ENCODE data around the gene RNF220. TPM values are rescaled to one million over a fixed set of nuclear protein-coding genes. Genes with fewer than 3 reads are reported as not detected.

Gene RNF220
- total RNA-seq, 2 experiments from 2014 or later, result 72.3 to 78.3 TPM

DNA sequence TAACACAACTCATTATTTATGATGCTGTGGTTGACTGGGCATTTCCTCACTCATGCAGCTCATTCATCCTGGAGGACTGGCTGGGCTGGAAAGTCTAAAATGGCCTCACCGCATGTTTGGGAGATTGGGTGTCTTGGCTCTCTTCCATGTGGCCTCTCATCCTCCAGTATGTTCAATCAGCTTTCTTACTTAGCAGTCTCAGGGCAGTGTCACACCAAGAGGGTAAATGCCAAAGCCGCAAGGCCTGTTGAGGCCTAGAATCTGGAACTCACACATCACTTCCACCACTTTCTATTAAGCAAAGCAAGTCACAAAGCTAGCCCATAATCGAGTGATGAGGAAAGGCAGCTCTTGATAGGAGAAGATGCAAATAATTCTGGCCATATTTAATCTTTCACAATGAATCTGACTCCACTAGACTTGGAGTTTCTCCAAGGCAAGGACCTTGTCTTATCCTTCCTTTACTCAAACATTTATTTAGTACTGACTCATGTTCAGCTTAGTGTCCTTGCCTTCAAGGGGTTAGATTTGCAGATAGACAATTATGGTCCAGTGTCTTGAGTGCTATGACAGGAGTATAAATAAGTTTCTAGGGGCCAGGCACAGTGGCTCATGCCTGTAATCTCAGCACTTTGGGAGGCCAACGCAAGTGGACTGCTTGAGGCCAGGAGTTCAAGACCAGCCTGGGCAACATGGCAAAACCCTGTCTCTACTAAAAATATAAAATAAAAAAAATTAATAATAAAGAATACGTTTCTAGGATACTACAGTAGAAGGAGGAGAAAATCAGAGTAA lies 224.1 kb downstream of the RNF220 start:
- ChIA-PET POLR2A (no interaction called here), CTCF (interaction anchor here (0.6 to 1.1 kb wide), 2 partner anchors 24 to 1006 kb away, joined by 3 to 4 read pairs; no protein-coding TSS in a partner anchor)
- Mint-ChIP-seq H3K27me3 (no peaks in the 10 kb centered on the region), H3K9me3 (ENCODE audit: low read depth) (no peaks in the 10 kb centered on the region), H3K27ac (no peak overlapping the region), H3K4me3 (no peak overlapping the region), H3K4me1 (peaks cover 25% of the 10 kb centered on the region), H3K36me3 (ENCODE audit: low read depth) (peaks cover 11% of the 10 kb centered on the region)
- DNase-seq (no peak), ATAC-seq (no peak)
- intact Hi-C loops (cut with DNase I, micrococcal nuclease), result no loop called here

DNA sequence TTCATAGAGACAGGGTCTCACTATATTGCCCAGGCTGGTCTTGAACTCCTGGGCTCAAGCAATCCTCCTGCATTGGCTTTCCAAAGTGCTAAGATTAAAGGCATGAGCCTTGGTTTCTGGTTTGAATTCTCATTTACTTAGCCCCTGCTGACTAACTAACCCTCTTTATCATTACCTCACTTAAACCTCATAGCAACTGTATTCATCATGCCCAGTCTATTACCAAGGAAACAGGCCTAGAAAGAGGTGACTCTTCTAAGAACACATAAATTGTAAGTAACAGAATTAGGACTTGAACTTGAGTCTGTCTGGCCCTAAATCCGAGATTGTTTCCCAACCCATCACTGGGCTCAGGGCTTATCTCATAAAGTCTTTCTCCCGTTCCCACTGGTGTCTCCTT lies 225.1 kb downstream of the RNF220 start:
- intact Hi-C loops (cut with DNase I, micrococcal nuclease), result loop anchor here in 1 of 2 experiments (2.0 to 10.0 kb wide), 6 partner anchors 177 to 1265 kb away; partner anchors contain the start of genes ATP6V0B, BTBD19, DPH2 and DYNLT4
- peaks cover 20% of the 10 kb centered on the region for H3K36me3 Mint-ChIP-seq (ENCODE audit: low read depth)
- ChIA-PET POLR2A (no interaction called here), CTCF (no interaction called here)
- H3K9me3 Mint-ChIP-seq (ENCODE audit: low read depth), result no peaks in the 10 kb centered on the region
- H3K27me3 Mint-ChIP-seq, result no peaks in the 10 kb centered on the region
- H3K27ac Mint-ChIP-seq, result peak overlapping the region; percentile 97
- peak overlapping the region; percentile 86 for H3K4me3 Mint-ChIP-seq
- DNase-seq, result no peak
- peaks cover 34% of the 10 kb centered on the region for H3K4me1 Mint-ChIP-seq
- ATAC-seq, result no peak

DNA sequence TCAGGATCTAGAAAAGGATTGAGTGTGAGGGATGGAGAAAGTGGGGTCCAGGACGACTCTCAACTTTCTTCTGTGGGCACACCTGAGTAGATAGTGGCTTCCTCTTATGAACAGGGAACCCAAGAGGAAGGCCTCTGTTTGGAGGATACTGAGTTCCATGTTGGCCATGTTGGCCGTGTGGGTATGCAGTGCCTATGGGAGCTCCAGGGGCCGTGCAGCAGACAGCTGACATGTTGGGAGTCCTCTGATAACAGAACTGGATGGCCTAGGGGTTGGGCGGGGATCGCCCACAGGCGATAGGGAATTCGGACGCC lies 226.2 kb downstream of the RNF220 start:
- ChIA-PET POLR2A (interaction anchor here (0.6 to 2.4 kb wide), 11 partner anchors 11 to 1123 kb away, joined by 3 to 17 read pairs (median 5); partner anchors contain the start of genes ARMH1, RNU5D-1, RPS8 and TMEM53), CTCF (interaction anchor here (1.0 to 13.0 kb wide), 2 partner anchors 21 to 81 kb away, joined by 3 to 91 read pairs; no protein-coding TSS in a partner anchor)
- H3K9me3 Mint-ChIP-seq (ENCODE audit: low read depth), result no peaks in the 10 kb centered on the region
- ATAC-seq (peak; percentile 31), DNase-seq (no peak)
- peaks cover 40% of the 10 kb centered on the region for H3K4me1 Mint-ChIP-seq
- peak overlapping the region; percentile 97 for H3K27ac Mint-ChIP-seq
- H3K27me3 Mint-ChIP-seq, result no peaks in the 10 kb centered on the region
- peak overlapping the region; percentile 86 for H3K4me3 Mint-ChIP-seq
- peaks cover 32% of the 10 kb centered on the region for H3K36me3 Mint-ChIP-seq (ENCODE audit: low read depth)
- intact Hi-C loops (cut with DNase I, micrococcal nuclease), result loop anchor here in 1 of 2 experiments (1.0 to 10.0 kb wide), 10 partner anchors 176 to 1266 kb away; partner anchors contain the start of genes ATP6V0B, BTBD19, DMAP1 and DPH2

DNA sequence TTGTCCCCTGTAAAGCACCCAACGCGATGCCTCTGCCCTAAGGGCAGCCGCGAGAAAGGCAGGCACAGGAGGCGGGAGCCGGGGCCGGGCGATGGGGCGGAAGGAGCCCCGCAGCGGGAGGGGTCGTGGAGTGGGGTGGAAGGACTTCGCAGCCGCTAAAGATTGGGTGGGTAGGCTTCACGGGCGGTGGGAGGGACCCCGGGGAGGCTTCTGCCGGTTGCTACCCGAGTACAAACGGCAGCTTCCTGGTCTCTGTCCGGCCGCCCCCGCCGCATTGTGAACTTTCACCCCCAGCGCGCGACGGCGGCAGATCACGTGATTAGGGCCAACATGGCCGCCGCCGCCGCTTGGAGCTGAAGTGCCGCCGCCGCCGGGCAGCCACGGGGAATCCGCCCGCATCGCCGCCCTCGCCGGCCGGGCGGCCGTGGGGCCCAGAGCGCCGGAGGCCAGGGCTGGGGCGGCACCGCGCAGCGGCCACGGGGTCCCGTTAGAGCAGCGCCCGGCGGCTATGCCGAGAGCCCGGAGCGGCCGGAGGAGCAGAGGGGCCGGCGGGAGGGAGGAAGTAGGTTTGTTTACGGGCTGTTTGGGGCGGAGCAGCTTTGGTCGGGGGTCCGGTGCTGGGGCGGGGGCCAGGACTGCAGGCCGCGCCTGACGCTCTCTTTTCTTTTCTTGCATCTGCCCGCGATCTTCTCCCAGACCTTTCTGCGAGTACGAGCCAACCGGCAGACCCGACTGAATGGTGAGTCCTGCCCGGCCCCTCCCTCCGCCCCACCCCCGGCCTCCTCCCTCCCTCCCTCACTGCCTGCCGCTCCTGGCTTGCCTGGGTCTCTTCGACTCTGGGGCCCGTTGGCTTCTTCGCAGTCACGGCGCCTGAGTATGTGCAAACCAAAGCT lies 226.8 kb downstream of the RNF220 start:
- ChIA-PET POLR2A (interaction anchor here (0.6 to 2.4 kb wide), 14 partner anchors 10 to 734 kb away, joined by 3 to 17 read pairs (median 4); partner anchors contain the start of genes ARMH1, RNU5D-1, RPS8 and TMEM53), CTCF (interaction anchor here (0.6 to 13.0 kb wide), 5 partner anchors 20 to 982 kb away, joined by 3 to 91 read pairs (median 3); partner anchors contain the start of gene KDM4A)
- Mint-ChIP-seq H3K9me3 (ENCODE audit: low read depth) (no peaks in the 10 kb centered on the region), H3K36me3 (ENCODE audit: low read depth) (peaks cover 36% of the 10 kb centered on the region), H3K4me3 (peak overlapping the region; percentile 86), H3K4me1 (peaks cover 40% of the 10 kb centered on the region), H3K27me3 (no peaks in the 10 kb centered on the region), H3K27ac (peak overlapping the region; percentile 97)
- DNase-seq (peak; percentile 95), ATAC-seq (peak; percentile 81)
- intact Hi-C loops (cut with DNase I, micrococcal nuclease), result loop anchor here (1.0 to 10.0 kb wide), 13 partner anchors 42 to 1267 kb away; partner anchors contain the start of genes ARMH1 (in 2 of the 2), TMEM53 (in 2 of the 2), ATP6V0B (in 1 of the 2) and BTBD19 (in 1 of the 2)

GRCh38 chr1:44632598-44632997 lies 227.5 kb downstream of the RNF220 start:
- ATAC-seq (peak; percentile 11), DNase-seq (peak; percentile 21)
- Mint-ChIP-seq H3K4me1 (peaks cover 40% of the 10 kb centered on the region), H3K9me3 (ENCODE audit: low read depth) (no peaks in the 10 kb centered on the region), H3K27me3 (no peaks in the 10 kb centered on the region), H3K36me3 (ENCODE audit: low read depth) (peaks cover 40% of the 10 kb centered on the region), H3K27ac (peak overlapping the region; percentile 94), H3K4me3 (peak overlapping the region; percentile 86)
- CTCF ChIA-PET, result interaction anchor here (0.8 to 13.0 kb wide), 3 partner anchors 20 to 983 kb away, joined by 3 to 91 read pairs (median 3); partner anchors contain the start of gene KDM4A
- intact Hi-C loops (cut with DNase I, micrococcal nuclease), result loop anchor here (1.0 to 10.0 kb wide), 7 partner anchors 42 to 1268 kb away; partner anchors contain the start of genes ARMH1 (in 2 of the 2), TMEM53 (in 2 of the 2), ATP6V0B (in 1 of the 2) and BTBD19 (in 1 of the 2)
- POLR2A ChIA-PET, result interaction anchor here (1.0 to 2.4 kb wide), 7 partner anchors 9 to 187 kb away, joined by 3 to 17 read pairs (median 4); partner anchors contain the start of genes ARMH1 and TMEM53

DNA sequence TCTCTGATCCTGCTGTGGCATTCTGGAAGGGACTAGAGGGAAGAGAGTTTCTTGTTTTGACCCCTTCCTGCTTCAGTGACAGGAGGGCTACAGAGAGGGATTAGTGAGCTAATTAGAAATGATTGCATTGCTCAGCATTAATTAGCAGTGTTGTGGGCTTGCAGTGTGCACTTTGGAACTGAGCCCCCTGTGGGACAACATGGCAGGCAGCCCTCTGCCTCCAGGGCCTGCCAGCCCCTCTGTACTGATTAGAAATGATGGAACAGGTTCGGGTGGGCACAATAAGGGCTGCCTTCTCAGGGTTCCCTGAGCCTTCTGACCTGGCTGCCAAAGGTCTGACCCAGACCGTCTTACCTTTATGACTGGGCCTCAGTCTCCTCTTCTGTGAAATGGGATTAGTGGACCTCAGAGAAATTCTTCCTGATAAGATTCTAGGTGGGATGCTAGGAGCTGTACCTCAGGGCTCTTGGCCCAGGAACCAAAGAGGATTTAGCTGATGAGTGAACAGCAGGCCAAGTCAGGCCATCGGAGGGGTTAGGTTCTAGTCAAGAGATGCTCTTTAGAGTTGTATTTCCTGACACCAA lies 229.6 kb downstream of the RNF220 start:
- Mint-ChIP-seq H3K27me3 (no peaks in the 10 kb centered on the region), H3K4me3 (no peak overlapping the region), H3K36me3 (ENCODE audit: low read depth) (peaks cover 53% of the 10 kb centered on the region), H3K9me3 (ENCODE audit: low read depth) (no peaks in the 10 kb centered on the region), H3K27ac (peak overlapping the region; percentile 25), H3K4me1 (peaks cover 40% of the 10 kb centered on the region)
- intact Hi-C loops (cut with DNase I, micrococcal nuclease), result loop anchor here in 1 of 2 experiments (5.0 to 10.0 kb wide), 4 partner anchors 173 to 1270 kb away; partner anchors contain the start of genes ATP6V0B, BTBD19, DPH2 and DYNLT4
- ATAC-seq (no peak), DNase-seq (no peak)
- ChIA-PET POLR2A (interaction anchor here (0.9 to 1.4 kb wide), 4 partner anchors 13 to 185 kb away, joined by 3 to 4 read pairs (median 3); partner anchors contain the start of gene TMEM53), CTCF (interaction anchor here (0.7 to 13.0 kb wide), 6 partner anchors 12 to 372 kb away, joined by 3 to 91 read pairs (median 4); no protein-coding TSS in a partner anchor)

DNA sequence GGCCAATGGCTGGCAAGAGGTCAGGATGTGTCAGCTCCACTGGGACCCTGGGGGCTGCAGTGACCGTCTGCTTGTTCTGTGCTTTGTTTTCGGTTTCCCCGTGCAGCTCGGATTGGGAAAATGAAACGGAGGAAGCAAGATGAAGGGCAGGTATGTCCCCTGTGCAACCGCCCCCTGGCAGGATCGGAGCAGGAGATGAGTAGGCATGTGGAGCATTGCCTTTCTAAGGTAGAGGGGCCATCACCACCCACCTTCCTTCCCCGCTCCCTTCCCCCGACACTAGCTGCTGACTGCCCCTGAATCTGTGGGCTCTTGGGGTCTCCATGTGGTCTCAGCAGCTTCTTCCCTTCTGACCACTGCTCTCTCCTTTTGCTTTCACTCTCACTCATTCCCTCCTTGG lies 230.4 kb downstream of the RNF220 start:
- no peaks in the 10 kb centered on the region for H3K9me3 Mint-ChIP-seq (ENCODE audit: low read depth)
- H3K27me3 Mint-ChIP-seq, result no peaks in the 10 kb centered on the region
- H3K36me3 Mint-ChIP-seq (ENCODE audit: low read depth), result peaks cover 55% of the 10 kb centered on the region
- intact Hi-C loops (cut with DNase I, micrococcal nuclease), result loop anchor here in 1 of 2 experiments (10.0 kb wide), 1 partner anchor 1271 kb away; the partner anchor contains the start of gene ELOVL1
- H3K27ac Mint-ChIP-seq, result peak overlapping the region; percentile 25
- peaks cover 38% of the 10 kb centered on the region for H3K4me1 Mint-ChIP-seq
- ChIA-PET CTCF (interaction anchor here (0.7 to 13.0 kb wide), 2 partner anchors 11 to 17 kb away, joined by 4 to 91 read pairs; no protein-coding TSS in a partner anchor), POLR2A (no interaction called here)
- H3K4me3 Mint-ChIP-seq, result no peak overlapping the region
- no peak for DNase-seq
- ATAC-seq, result no peak

GRCh38 chr1:44636083-44636687 lies 231.1 kb downstream of the RNF220 start:
- ChIA-PET CTCF (interaction anchor here (0.8 to 13.0 kb wide), 2 partner anchors 16 to 46 kb away, joined by 3 to 91 read pairs; no protein-coding TSS in a partner anchor), POLR2A (no interaction called here)
- Mint-ChIP-seq H3K4me1 (peaks cover 31% of the 10 kb centered on the region), H3K27ac (no peak overlapping the region), H3K36me3 (ENCODE audit: low read depth) (peaks cover 55% of the 10 kb centered on the region), H3K9me3 (ENCODE audit: low read depth) (no peaks in the 10 kb centered on the region), H3K27me3 (no peaks in the 10 kb centered on the region), H3K4me3 (no peak overlapping the region)
- intact Hi-C loops (cut with DNase I, micrococcal nuclease), result loop anchor here in 1 of 2 experiments (10.0 kb wide), 1 partner anchor 1271 kb away; the partner anchor contains the start of gene ELOVL1
- ATAC-seq (no peak), DNase-seq (no peak)

GRCh38 chr1:44636688-44637598 lies 231.9 kb downstream of the RNF220 start:
- no peaks in the 10 kb centered on the region for H3K27me3 Mint-ChIP-seq
- no peaks in the 10 kb centered on the region for H3K9me3 Mint-ChIP-seq (ENCODE audit: low read depth)
- ATAC-seq (no peak), DNase-seq (no peak)
- H3K4me1 Mint-ChIP-seq, result peaks cover 29% of the 10 kb centered on the region
- peaks cover 63% of the 10 kb centered on the region for H3K36me3 Mint-ChIP-seq (ENCODE audit: low read depth)
- intact Hi-C loops (cut with DNase I, micrococcal nuclease), result loop anchor here in 1 of 2 experiments (10.0 kb wide), 1 partner anchor 1272 kb away; the partner anchor contains the start of gene ELOVL1
- H3K4me3 Mint-ChIP-seq, result no peak overlapping the region
- CTCF ChIA-PET, result interaction anchor here (0.8 to 13.0 kb wide), 2 partner anchors 15 to 47 kb away, joined by 3 to 91 read pairs; no protein-coding TSS in a partner anchor
- POLR2A ChIA-PET, result no interaction called here
- H3K27ac Mint-ChIP-seq, result no peak overlapping the region

Measured in activated CD4-positive, alpha-beta T cell treated with anti-CD3 and anti-CD28 coated beads for 36 hours (primary cell).